GM18867 (cell line): Measurements from ENCODE around the gene ADGRF4.
"Not testable (repeated sequence)": the region's sequence is repeated elsewhere in the genome, so short reads cannot be mapped to it uniquely, and the experiment has no call there.

Source experiments
- ATAC-seq: cut with Tn5 transposase; IDR thresholded peaks from one replicate; pipeline ENCODE4 v1.9.1; 2021; ENCODE audit warnings: mild to moderate bottlenecking, moderate library complexity; ENCODE audit not compliant: unreplicated experiment

The ADGRF4 gene

GRCh38 chr6:47733879-47734558 is 35.6 kb downstream of the ADGRF4 start:
- ATAC-seq = peak; percentile 80

DNA sequence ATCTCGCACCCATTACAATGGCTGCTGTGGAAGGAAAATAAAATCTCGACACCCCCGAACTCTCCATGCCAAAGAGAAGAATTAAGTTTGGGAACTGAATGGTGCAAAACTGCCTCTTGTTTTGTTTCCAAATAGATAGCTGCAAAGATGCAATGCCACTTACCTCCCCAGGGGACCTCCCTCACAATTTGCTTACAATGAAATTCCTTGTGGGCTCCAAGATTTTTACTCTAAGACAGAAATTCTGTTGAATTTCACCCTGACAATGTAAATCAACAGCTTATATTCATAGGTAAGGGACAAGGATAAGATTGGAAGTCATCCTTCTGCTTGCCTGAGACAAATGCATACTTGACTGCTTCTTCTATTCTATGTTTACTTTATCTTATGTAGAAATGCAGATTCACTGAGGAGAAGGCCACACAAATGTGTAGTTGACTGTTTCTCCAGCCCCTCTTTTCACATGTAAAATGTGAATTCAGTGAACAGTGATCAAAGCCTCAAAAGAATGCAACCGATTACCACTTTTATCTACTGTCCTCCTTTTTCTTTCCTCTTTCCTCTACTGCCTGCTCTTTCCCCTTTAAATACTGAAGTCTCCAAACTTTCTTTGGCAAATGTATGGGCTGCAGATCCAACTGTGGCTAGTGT is 36.6 kb downstream of the ADGRF4 start:
- ATAC-seq = no peak

DNA sequence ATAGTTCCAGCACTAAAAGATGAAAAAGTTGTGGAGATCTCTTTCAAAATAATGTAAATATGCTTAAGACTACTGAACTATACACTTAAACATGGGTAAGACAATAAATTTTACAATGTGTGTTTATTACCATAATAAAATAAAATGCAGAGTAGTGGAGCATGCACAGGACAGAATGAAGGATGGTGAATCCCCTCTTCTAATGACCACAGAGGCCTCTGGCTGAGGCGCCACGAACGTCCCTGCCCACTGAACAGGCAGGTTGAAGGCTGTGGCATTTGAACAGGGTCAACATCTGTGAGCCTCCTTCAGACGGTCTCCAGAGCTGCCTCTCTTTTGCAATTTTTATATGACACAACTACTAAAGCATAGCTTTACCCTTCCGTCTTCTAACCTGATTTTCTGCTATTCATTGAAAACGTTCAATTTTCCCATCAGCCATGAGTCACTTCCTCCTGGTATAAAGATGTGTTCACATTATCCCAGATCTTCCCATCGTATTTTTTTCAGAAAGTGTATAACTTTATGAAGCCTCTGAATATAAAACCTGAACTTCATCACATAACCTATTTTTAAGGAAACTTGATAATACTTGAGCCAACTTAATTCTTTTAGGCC is 37.8 kb downstream of the ADGRF4 start:
- ATAC-seq = no peak

DNA sequence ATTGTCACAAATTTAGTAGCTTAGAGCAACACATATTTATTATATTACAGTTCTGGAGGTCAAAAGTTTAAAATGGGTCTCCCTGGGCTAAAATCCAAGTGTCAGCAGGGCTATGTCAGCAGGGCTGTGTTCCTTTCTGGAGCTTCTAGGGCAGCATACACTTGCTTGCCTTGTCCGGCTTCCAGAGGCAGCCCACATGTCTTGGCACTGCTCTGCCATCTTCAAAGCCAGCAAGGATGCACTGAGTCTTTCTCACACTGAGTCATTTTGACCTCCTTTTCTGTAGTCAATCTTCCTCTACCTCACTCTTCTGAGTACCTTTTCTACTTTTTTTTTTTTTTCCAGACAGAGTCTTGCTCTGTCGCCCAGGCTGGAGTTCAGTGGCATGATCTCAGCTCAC is 39.0 kb downstream of the ADGRF4 start:
- no peak for ATAC-seq

DNA sequence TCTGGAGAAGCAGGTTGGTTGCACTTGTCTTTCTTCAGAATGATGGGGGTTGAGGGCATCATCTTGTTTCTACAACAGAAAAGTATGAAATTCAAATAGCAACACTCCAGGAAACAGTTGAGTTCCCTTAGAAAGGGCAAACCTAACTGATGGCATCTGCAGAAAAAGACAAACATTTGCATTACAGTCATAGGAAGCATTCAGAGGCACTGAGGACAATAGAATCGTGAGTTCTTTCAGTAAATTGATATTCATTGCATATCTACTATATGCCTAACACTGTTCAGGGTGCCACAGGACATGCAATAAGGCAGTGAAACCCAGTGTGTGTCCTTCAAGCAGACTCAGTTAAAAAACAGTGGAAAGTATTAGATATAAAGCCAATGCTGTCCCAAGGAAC is 42.3 kb downstream of the ADGRF4 start:
- ATAC-seq = no peak

- peak; percentile 56 for ATAC-seq
Observed at GRCh38 chr6:47741807-47742206, 43.4 kb downstream of the ADGRF4 start.

DNA sequence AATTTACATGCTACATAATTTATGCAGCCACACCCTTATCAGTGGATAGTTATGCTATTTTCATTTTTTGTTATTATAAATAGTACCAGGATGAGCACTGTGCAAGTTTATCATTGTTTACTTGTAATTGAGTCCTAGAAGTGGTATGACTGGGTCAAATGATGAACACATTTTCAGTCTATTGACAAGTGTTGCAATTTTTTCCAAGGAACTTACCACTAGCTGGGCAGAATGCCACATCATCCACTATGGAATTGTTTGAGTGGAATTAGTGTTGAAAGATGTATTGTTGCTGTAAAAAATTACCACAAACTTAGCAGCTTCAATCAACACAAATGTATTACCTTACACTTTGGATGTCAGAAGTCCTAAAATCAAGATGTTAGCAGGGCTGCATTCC is 45.4 kb downstream of the ADGRF4 start:
- no peak for ATAC-seq

- ATAC-seq = not testable (repeated sequence)
Observed at GRCh38 chr6:47745269-47745668, 46.9 kb downstream of the ADGRF4 start.

GRCh38 chr6:47749757-47750156 is 51.4 kb downstream of the ADGRF4 start:
- no peak for ATAC-seq

DNA sequence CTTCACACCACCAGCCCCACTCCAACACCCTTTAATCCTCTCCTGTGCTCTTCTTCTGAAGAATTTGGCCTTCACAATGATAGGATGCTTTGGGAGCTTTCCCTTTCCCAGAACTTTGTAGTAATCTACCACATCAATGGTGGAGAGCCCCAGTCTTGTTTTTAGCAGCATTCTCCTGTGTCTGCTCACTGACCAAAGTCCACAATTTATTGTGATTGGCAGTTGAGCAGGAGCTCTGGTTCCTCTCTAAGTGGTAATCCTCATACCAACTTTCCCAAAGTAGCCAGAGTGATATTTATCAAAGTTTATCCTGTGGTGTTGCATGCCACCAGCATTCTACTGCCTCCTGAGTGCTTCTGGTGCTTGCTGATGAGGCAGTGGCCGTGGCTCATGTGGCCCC is 54.4 kb downstream of the ADGRF4 start:
- no peak for ATAC-seq

- no peak for ATAC-seq
Observed at GRCh38 chr6:47759364-47759763, 61.0 kb downstream of the ADGRF4 start.

- no peak for ATAC-seq
Observed at GRCh38 chr6:47762502-47762901, 64.1 kb downstream of the ADGRF4 start.

- no peak for ATAC-seq
Observed at GRCh38 chr6:47766445-47766844, 68.1 kb downstream of the ADGRF4 start.

DNA sequence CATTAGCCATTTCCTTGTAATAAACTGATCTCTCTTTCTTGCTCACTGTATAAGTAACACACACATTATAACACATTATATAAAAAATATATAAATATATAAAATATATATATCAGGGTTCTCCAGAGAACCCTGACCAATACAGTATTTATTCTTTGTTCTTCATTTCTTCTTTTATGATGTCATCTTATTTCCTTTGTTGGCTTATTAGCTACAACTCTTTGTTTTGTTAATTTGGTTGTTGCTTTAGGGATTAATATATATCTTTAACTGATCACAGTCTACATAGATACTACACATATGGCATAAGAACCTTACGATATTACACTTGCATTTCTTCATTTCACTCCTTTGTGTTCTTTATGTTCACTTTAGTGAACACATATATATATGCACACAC is 68.7 kb downstream of the ADGRF4 start:
- no peak for ATAC-seq

DNA sequence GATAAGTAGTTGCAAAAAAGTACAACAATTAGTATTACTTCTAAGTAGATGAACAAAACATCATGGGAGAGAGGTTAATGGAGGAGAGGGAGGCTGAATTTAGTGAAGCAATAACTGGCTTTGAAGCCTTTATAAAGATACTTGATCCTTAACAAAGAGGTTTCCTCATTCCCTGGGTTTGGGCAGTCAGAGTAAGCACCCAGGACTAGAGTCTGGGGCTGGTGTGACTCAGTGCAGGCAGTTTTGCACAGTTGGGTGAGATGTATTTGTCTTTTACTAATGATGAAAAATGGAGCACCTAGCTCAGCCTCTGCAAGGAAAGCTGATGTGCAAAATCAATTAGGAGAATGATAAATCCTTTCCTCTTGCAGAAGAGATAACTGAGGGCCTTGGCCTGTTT is 71.6 kb downstream of the ADGRF4 start:
- no peak for ATAC-seq
